ENCODE measurements around the gene MRPS34. TPM values are rescaled to one million over a fixed set of nuclear protein-coding genes. Genes with fewer than 3 reads are reported as not detected.

The MRPS34 gene
- total RNA-seq, 3 donors from 2014 or later = 85.9 to 95.4 (median 87.8) TPM

GRCh38 chr16:1819611-1820010 lies 46.7 kb upstream of the MRPS34 start:
- H3K27ac ChIP-seq = no peak overlapping the region
- no peaks in the 10 kb centered on the region for H3K27me3 ChIP-seq
- no peak overlapping the region for H3K4me3 ChIP-seq
- TF ChIP-seq POLR2AphosphoS5 (IDR thresholded peaks at IDR 0.05) (no peak), CTCF (IDR thresholded peaks at IDR 0.05) (no peak), POLR2A (IDR thresholded peaks at IDR 0.05) (no peak)
- peaks cover 15% of the 10 kb centered on the region for H3K36me3 ChIP-seq
- DNase-seq (ENCODE audit: low spot score in 2 of 2) = no peak
- intact Hi-C loops (cut with DNase I; ENCODE audit: low total_unique reads) = no loop called here
- H3K4me1 ChIP-seq = no peaks in the 10 kb centered on the region
- no peaks in the 10 kb centered on the region for H3K9me3 ChIP-seq

GRCh38 chr16:1818873-1819525 lies 46.1 kb upstream of the MRPS34 start:
- TF ChIP-seq CTCF (IDR thresholded peaks at IDR 0.05) (no peak), POLR2AphosphoS5 (IDR thresholded peaks at IDR 0.05) (no peak), POLR2A (IDR thresholded peaks at IDR 0.05) (no peak)
- H3K36me3 ChIP-seq = peaks cover 15% of the 10 kb centered on the region
- no peaks in the 10 kb centered on the region for H3K4me1 ChIP-seq
- no peak overlapping the region for H3K4me3 ChIP-seq
- no peaks in the 10 kb centered on the region for H3K27me3 ChIP-seq
- DNase-seq (ENCODE audit: low spot score in 2 of 2) = no peak
- intact Hi-C loops (cut with DNase I; ENCODE audit: low total_unique reads) = no loop called here
- H3K27ac ChIP-seq = no peak overlapping the region
- H3K9me3 ChIP-seq = no peaks in the 10 kb centered on the region

- no peak overlapping the region for H3K27ac ChIP-seq
- no peak for DNase-seq (ENCODE audit: low spot score in 2 of 2)
- H3K9me3 ChIP-seq = no peaks in the 10 kb centered on the region
- intact Hi-C loops (cut with DNase I; ENCODE audit: low total_unique reads) = no loop called here
- peaks cover 15% of the 10 kb centered on the region for H3K36me3 ChIP-seq
- no peaks in the 10 kb centered on the region for H3K27me3 ChIP-seq
- H3K4me3 ChIP-seq = no peak overlapping the region
- TF ChIP-seq POLR2AphosphoS5 (IDR thresholded peaks at IDR 0.05) = no peak
- TF ChIP-seq POLR2A (IDR thresholded peaks at IDR 0.05) = no peak
- TF ChIP-seq CTCF (IDR thresholded peaks at IDR 0.05) = no peak
- no peaks in the 10 kb centered on the region for H3K4me1 ChIP-seq
These were observed 45.4 kb upstream of the MRPS34 start for GRCh38 chr16:1818204-1818872.

GRCh38 chr16:1817716-1818115 lies 44.8 kb upstream of the MRPS34 start:
- Histone ChIP-seq H3K27ac (no peak overlapping the region), H3K4me1 (peaks cover 0 to 5% of the 10 kb centered on the region in 2 donors), H3K4me3 (no peak overlapping the region), H3K27me3 (no peaks in the 10 kb centered on the region), H3K9me3 (no peaks in the 10 kb centered on the region), H3K36me3 (peaks cover 15% of the 10 kb centered on the region)
- intact Hi-C loops (cut with DNase I; ENCODE audit: low total_unique reads) = no loop called here
- TF ChIP-seq POLR2A (IDR thresholded peaks at IDR 0.05) = no peak
- no peak for TF ChIP-seq POLR2AphosphoS5 (IDR thresholded peaks at IDR 0.05)
- no peak for TF ChIP-seq CTCF (IDR thresholded peaks at IDR 0.05)
- DNase-seq (ENCODE audit: low spot score in 2 of 2) = no peak

- Histone ChIP-seq H3K4me1 (peaks cover 0 to 7% of the 10 kb centered on the region in 2 donors), H3K9me3 (no peaks in the 10 kb centered on the region), H3K27ac (no peak overlapping the region), H3K4me3 (no peak overlapping the region), H3K27me3 (no peaks in the 10 kb centered on the region), H3K36me3 (peaks cover 15% of the 10 kb centered on the region)
- no peak for TF ChIP-seq POLR2AphosphoS5 (IDR thresholded peaks at IDR 0.05)
- no peak for TF ChIP-seq CTCF (IDR thresholded peaks at IDR 0.05)
- no peak for TF ChIP-seq POLR2A (IDR thresholded peaks at IDR 0.05)
- intact Hi-C loops (cut with DNase I; ENCODE audit: low total_unique reads) = no loop called here
- no peak for DNase-seq (ENCODE audit: low spot score in 2 of 2)
These were observed 44.3 kb upstream of the MRPS34 start for GRCh38 chr16:1817276-1817589.
